ENCODE measurements around the gene GJB1.
A peak's percentile ranks its signal among the peaks of the same experiment; 100 is the strongest.
"Not testable (repeated sequence)": the region's sequence is repeated elsewhere in the genome, so short reads cannot be mapped to it uniquely, and the experiment has no call there.

GJB1 gene

GRCh38 chrX:71222929-71223328, at the start of gene GJB1:
Gene GJB1, plus strand, starts transcription at chrX:71223224. Its CDS starts 484 bp downstream, at chrX:71223708.
- no peak for DNase-seq

- no peak for DNase-seq
Measured at GRCh38 chrX:71173440-71173839, 49.6 kb upstream of the GJB1 start.

GRCh38 chrX:71174795-71175194, 48.2 kb upstream of the GJB1 start:
- DNase-seq = no peak

DNA sequence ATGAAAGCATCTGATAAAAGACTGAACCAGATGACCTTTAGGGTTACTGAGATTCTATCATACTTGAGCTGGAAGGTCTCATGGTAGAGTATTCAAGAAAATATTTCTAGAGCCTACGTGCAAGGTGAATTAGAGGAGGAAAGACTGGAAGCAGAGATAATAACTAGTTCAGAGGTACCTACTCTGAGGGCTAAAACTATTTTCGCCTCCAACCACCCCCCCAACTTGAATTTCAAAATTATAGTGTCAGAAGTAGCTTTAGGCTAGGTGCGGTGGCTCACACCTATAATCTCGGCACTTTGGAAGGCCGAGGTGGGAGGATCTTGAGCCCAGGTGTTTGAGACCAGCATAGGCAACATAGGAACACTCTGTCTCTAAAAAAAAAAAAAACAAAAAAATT, 47.5 kb upstream of the GJB1 start:
- DNase-seq = no peak

DNA sequence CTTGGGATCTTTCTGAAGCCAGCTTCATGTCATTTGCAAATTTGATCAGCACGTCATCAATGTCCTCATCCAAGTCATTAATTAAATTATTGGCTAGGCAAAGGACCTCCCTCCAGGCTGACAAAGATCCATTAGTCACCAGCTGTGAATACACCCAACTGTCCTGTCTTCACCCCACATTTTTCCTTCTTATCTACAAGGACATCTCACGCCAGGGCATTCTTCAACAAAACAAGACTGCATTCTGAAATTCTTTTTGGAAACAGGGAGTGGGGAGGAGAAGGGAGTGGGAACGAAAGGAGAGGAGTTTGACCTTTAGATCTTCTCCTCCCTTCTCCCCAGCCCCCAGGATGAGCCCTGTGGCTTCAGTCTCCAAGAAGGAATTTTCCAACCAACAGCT, 45.7 kb upstream of the GJB1 start:
- no peak for DNase-seq

DNA sequence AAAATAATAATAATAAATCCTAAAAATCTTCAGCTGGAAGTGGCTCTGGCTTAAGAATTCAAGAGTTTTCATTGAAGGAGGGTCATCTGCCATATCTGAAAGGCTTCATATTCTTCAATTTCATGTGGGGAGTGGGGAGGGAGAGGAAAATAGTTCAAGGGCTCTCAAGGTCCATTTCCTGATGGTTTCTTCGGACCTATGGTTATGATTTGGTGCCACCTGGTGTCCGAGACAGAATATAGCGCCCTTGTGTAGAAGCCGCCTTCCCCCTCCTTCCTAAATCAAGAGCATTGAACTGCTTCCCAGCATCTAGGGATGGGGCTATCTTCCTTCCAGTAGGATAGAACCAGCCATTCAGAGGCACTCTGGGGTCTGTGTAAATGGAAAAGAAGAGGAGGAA, 44.1 kb upstream of the GJB1 start:
- DNase-seq = peak; percentile 82

GRCh38 chrX:71180579-71181265, 42.3 kb upstream of the GJB1 start:
- DNase-seq = not testable (repeated sequence)

DNA sequence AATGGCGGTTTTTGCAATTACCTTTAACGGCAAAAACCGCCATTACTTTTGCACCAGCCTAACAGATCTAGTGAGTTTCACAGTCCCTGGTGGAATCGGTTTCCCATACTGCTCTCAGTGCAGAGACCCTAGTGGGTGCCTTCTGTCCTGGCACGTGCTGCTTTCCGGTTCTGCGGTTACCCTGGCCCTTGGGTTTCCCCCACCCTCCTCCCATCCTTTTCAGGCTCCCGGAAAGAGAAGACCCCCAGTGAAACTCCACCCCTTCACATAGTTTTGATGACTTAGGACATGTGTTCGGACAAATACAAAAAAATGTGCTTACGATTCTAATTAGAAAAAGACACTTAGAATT, 41.5 kb upstream of the GJB1 start:
- DNase-seq = no peak

DNA sequence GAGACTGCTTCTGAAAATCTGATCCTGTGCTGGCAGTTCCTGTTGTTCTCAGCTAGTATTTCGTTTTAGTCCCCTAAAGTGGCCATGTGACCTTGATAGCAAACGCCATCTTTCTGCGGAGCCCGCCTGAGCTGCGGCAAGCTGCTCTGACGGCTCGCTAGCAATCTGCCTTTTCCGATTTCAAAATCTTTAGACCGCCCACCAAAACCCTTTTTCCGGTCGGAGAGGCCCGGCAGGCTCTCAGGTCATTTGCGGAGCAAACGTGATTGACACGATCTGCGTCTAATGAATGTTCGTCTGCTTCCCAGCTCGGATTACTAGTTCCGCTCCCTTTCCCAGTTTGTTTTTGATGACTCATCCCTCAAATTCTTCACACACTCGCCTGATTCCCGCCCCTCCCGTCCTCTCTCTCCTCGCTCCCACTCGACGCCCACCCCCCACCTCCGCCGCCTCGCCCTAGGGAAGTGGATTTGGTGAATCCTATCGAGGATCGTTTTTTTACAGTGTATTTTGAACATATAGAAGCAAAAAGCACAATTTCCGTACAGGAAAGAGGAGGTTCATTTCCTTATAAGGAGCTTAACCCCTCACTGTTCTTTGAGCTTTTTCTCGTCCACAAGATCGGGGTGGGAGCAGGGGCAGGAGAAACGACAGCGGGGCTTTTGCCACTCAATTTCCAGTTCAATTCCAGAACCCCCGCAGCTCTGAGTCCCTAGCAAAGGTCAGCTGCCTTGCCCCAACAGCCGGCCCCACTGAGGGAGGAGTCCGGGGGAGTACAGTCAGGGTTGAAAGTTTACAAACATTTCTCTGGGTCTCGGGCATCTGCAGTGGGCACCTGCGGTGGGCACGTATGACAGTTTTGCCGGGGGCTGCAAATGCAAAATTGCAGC, 40.9 kb upstream of the GJB1 start:
- peak; percentile 28 for DNase-seq

- DNase-seq = no peak
Measured at GRCh38 chrX:71182871-71183270, 40.2 kb upstream of the GJB1 start.

DNA sequence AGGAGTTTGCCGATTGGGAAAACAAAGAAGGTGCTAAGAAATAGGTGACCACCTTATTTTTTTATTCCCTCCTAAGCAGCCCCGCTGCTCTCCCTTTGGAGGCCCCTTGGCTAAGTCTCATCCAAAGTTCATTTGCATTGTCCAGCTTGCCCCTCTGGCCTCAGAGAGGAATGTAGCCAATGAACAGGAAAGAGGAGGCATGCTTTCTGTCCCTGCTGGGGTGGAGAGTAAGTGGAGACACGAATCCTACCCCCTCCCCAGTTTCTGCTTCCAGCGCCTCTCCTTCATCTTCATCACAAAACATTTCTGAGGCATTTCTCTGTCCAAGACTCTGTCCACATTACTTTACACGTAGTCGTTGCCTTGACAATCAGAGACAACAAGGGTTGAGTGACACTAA, 39.7 kb upstream of the GJB1 start:
- DNase-seq = no peak

- DNase-seq = no peak
Measured at GRCh38 chrX:71184092-71184491, 38.9 kb upstream of the GJB1 start.

DNA sequence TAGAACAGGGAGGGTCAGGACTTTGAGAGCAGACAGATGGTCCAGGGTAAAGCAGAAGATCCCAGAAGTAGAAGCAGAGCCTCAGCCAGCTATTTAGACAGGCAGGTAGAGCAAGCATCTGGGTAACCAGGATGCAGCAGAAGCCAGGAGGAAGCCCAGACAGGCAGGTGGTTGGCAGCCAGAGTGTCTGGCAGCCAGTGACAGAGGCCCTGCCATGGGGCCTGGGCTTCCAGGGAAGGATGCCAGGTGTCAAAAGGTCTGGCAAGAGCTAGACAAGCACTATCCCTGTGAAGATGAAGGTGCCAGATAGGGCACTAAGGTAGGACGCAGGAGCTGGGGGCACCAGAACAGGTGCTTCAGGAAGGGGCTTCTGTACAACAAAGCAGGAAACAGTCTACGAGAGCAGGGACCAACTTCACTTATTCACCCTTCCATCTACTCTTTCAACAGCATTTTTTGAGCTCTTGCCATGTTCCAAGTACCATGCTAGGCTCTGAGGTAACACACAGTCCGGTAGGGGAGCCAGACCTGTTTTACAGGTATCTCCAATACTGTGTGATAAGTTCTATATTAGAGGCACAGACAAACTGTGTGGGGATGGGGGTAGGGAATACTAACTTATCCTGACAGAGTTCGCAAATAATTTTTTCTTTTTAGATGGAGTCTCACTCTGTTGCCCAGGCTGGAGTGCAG, 38.1 kb upstream of the GJB1 start:
- DNase-seq = no peak

DNA sequence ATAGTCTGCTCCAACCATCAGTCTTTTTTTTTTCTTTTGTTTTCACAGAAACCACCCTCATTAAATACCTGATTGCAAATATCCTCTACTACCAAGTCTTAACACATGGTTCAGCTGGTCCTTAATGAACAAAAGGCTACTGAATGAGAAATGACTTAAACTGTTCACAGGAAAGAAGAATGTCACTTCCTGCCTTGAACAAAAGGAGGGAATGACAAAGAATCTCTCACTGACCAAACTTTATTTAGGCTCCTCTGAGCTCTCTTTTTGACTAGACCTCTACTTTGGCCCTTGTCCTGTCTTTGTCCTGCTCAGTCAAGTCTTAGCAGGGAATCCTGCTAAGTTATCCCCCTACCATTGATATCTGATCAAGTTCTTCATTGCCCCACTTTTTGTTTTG, 31.8 kb upstream of the GJB1 start:
- no peak for DNase-seq

DNA sequence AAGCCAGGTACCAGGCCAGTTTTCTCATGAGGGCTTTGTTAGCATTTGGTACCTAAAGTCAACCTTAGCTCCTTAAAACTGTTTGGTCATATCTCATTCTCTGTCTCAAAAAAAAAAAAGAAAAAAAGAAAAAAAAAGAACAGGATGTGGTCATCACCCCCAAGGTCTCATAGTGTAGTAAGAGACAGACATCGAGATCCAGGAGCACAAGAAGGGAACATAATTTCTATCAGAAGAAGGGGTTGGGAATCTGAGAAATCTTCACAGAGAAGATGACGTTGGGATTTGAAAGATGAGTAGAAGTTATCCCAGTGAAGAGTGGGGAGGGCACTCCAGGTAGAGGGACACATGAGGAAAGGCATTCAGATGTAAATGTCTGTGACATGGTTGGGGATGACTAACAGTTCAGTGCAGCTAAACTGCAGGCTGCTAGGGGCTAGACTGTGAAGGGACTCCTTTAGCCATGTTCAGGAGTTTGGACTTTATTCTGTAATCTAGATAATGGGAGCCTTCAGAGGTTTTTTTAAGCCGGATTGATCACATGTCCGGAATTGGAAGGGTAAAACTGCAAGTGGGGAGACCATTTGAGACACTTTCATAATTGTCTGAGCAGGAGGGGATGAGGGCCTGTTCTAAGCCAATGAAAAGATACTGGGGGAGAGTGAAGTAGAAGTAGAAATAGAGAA, 26.9 kb upstream of the GJB1 start:
- no peak for DNase-seq

- DNase-seq = no peak
Measured at GRCh38 chrX:71198066-71198465, 25.0 kb upstream of the GJB1 start.

DNA sequence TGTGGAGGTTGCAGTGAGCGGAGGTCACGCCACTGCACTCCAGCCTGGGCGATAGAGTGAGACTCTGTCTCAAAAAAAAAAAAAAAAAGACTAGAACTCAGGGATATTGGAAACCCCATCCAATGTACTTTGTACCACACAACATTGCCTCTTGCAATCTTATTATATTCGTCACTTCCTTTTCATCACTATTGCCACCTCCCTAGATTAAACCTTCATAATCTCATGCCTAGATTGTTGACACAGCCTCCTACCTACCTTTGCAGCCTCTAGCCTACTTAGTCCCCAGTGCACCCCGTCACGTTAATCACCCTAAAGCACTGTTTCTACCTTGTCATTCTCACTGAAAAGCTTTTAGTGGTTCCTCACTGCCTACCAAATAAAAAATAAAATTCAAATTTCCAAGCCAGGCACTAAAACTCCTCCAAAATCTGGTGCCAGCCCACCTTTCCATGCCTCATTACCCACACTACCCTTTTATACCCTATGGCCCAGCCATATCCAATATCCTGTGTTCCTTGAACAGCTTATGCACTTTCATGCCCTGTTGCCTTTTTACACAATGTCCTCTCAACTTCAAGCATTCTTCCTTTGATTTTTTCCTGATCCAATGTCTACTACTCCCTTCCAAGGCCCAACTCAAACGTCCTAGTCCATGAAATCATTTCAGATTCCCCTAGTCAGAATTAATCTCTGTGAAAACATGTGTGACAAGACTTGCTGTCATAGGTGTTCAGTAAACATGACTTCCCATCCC, 23.6 kb upstream of the GJB1 start:
- no peak for DNase-seq

DNA sequence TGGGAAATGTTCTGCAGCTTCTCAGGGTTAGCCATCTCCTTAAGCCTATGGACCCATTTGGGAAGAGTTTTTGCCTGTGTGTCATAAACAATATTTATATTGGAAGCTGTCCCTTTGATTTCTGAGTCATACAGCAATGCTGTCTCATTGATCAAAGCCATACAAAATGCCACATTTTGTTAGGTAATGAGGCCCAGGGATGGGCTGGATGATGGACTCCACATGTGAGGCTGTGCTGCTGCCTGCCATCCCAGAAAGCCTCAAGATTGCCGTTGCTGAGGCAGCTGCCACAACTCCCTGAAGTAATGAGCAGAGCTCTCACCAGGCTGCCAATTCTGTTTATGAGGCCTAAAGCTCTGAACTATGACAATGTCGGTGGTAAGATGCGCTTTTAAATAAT, 12.2 kb upstream of the GJB1 start:
- DNase-seq = no peak

GRCh38 chrX:71212536-71212935, 10.5 kb upstream of the GJB1 start:
- DNase-seq = no peak

GRCh38 chrX:71214152-71214551, 8.9 kb upstream of the GJB1 start:
- no peak for DNase-seq

DNA sequence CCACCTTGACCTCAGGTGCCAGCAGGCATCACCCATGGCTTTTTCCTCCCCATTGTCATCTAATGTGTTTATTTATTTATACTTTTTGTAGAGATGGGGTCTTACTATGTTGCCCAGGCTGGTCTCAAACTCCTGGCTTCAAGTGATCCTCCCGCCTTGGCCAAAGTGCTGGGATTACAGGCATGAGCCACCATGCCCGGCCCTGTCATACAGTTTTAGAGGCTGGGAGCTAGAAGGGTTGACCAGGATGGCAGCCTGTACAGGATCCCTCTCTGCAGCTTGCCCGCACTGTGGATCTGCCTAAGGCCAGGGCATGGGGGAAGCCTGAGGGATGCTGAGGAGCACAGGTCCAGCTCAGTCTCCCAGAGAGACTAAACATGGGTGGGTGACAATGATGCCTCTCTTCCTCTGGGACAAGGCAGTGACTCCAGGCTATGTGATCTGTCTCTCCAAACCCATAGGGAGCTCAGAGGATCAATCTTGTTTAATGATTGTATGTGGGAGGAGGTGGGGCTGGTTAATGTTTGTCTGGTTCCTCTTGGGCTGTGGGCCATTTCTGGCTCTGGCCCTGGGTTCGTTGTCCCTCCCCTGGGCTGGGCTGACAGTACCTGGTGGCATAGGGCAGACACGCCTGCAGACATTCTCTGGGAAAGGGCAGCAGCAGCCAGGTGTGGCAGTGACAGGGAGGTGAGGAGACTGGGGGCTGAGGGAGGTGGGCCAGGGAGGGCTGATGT, 8.3 kb upstream of the GJB1 start:
- DNase-seq = no peak

Measured in NCI-H82 (cell line).